ENCODE data around the gene TAMM41. TPM values are rescaled to one million over a fixed set of nuclear protein-coding genes. Genes with fewer than 3 reads are reported as not detected.

The TAMM41 gene
- total and polyA plus RNA-seq, 9 donors, result 9.7 to 14.9 (median 11.3) TPM

- H3K9me3 ChIP-seq (replicated peaks; ENCODE audit: control insufficient read depth, low read depth, low read length), result no peaks in the 10 kb centered on the region
- peaks cover 34% of the 10 kb centered on the region for H3K36me3 ChIP-seq (ENCODE audit: control insufficient read depth, insufficient read depth, low read length)
- H3K27ac ChIP-seq (ENCODE audit: low read length), result no peak overlapping the region
- H3K4me3 ChIP-seq (ENCODE audit: low read length), result no peak overlapping the region
- DNase-seq, result no peak
- H3K27me3 ChIP-seq (ENCODE audit: control insufficient read depth, insufficient read depth, low read length), result no peaks in the 10 kb centered on the region
- WGBS (ENCODE audit: insufficient coverage), result 75% methylated on average over 2 of the region's 5 CpGs
- no peaks in the 10 kb centered on the region for H3K4me1 ChIP-seq (ENCODE audit: control insufficient read depth, insufficient read depth, low read length)
These were observed 28.7 kb downstream of the TAMM41 start for GRCh38 chr3:11818033-11818432.

DNA sequence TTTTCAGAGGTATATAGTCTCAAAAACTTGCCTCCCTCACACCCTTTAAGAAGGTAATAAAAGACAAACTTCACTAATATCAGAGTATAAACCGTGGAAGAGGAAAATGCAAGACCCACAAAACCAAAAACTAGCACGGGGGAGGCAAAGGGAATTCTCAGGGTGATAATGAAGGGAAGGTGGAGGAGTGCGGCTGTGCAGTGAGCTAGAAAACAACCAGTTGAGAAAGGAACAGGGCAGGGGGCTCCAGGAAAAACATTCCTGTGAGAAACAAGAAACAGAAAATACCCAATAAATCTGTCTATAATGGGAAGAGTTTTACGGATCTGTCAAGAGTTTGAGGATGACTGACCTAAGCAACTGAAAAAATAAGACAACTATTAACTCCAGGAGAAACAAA is 31.6 kb downstream of the TAMM41 start:
- Histone ChIP-seq H3K4me1 (ENCODE audit: control insufficient read depth, insufficient read depth, low read length) (no peaks in the 10 kb centered on the region), H3K27ac (ENCODE audit: low read length) (no peak overlapping the region), H3K27me3 (ENCODE audit: control insufficient read depth, insufficient read depth, low read length) (no peaks in the 10 kb centered on the region), H3K36me3 (ENCODE audit: control insufficient read depth, insufficient read depth, low read length) (peaks cover 36% of the 10 kb centered on the region), H3K9me3 (replicated peaks; ENCODE audit: control insufficient read depth, low read depth, low read length) (no peaks in the 10 kb centered on the region), H3K4me3 (ENCODE audit: low read length) (no peak overlapping the region)
- no peak for DNase-seq
- no CpG with 5 or more reads among the region's 4 CpGs for WGBS (ENCODE audit: insufficient coverage)

DNA sequence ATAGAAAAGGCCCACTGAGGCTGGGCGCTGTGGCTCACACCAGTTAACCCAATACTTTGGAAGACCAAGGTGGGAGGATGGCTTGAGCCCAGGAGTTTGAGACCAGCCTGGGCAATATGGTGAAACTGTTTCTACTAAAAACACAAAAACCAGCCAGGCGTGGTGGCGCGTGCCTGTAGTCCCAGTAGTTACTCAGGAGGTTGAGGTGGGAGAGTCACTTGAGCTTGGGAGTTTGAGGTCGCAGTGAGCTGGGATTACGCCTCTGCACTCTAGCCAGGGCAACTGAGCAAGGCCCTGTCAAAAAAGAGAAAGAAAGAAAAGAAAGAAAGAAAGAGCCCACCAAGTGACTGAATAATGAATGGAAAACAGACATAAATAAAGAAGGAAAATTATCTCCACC is 32.0 kb downstream of the TAMM41 start:
- Histone ChIP-seq H3K27ac (ENCODE audit: low read length) (no peak overlapping the region), H3K9me3 (replicated peaks; ENCODE audit: control insufficient read depth, low read depth, low read length) (no peaks in the 10 kb centered on the region), H3K4me3 (ENCODE audit: low read length) (no peak overlapping the region), H3K4me1 (ENCODE audit: control insufficient read depth, insufficient read depth, low read length) (no peaks in the 10 kb centered on the region), H3K27me3 (ENCODE audit: control insufficient read depth, insufficient read depth, low read length) (no peaks in the 10 kb centered on the region), H3K36me3 (ENCODE audit: control insufficient read depth, insufficient read depth, low read length) (peaks cover 32% of the 10 kb centered on the region)
- no peak for DNase-seq
- WGBS (ENCODE audit: insufficient coverage), result 91% methylated on average over 4 of the region's 6 CpGs

DNA sequence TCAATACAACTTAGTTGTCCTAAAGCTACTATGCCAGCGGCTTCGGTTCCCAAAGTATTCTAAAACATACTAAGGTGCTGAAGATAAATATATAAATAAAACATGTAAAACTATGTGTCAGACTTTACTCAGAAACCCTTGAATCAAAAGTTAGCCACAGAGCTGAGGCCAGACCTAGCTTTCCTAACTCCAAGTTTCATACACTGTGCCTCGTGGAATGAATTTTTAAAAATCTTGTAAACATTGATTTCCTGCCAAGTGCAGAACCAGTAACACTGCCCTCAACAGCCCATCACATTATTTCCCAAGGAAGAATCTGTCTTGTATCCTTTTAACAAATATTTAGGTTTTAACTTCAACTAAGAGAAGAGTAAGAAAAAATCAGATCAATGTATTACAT is 36.4 kb downstream of the TAMM41 start:
- Histone ChIP-seq H3K27ac (ENCODE audit: low read length) (no peak overlapping the region), H3K9me3 (replicated peaks; ENCODE audit: control insufficient read depth, low read depth, low read length) (no peaks in the 10 kb centered on the region), H3K4me1 (ENCODE audit: control insufficient read depth, insufficient read depth, low read length) (no peaks in the 10 kb centered on the region), H3K27me3 (ENCODE audit: control insufficient read depth, insufficient read depth, low read length) (no peaks in the 10 kb centered on the region), H3K36me3 (ENCODE audit: control insufficient read depth, insufficient read depth, low read length) (peaks cover 46% of the 10 kb centered on the region), H3K4me3 (ENCODE audit: low read length) (no peak overlapping the region)
- WGBS (ENCODE audit: insufficient coverage), result 44% methylated on average over 1 of the region's 3 CpGs
- no peak for DNase-seq

DNA sequence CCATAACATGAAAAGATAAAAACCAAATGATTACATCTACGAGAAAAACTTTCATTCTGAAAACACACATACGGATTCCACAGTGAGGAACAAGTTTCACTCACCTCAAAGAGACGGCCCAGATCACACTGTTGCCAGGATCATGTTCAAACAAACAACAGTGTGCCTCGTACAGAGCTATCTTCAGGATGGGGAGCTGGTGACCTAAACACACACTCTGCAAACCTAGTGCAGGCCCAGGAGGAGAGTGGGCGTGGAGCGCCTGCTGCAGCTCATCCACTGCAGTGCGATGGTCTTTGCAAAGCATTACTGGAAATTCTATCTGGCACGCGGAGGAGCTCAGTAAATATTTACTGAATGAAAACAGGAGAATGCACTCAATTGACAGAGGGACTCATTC is 38.5 kb downstream of the TAMM41 start:
- H3K36me3 ChIP-seq (ENCODE audit: control insufficient read depth, insufficient read depth, low read length), result peaks cover 40% of the 10 kb centered on the region
- peak; percentile 44 for DNase-seq
- 55% methylated on average over 5 of the region's 9 CpGs for WGBS (ENCODE audit: insufficient coverage)

DNA sequence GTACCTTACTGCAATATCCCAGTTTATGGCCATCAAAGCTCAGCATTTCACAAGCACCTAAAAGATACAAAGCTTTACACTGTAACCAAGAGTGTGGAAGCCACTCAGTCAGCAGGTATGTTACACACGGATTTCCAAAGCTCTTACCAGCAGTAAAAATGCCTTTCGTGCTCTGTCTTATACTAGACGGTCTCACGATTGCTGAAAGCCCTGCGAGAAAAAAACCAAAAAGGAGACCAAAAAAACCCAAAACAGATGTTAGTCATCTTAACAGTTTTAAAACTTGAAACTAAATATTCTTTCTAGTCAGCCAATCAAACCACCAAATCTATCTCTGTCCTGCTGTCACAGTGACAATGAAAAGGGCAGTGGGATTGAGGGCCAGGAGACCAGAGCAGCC is 39.0 kb downstream of the TAMM41 start:
- Histone ChIP-seq H3K36me3 (ENCODE audit: control insufficient read depth, insufficient read depth, low read length) (peaks cover 43% of the 10 kb centered on the region), H3K27me3 (ENCODE audit: control insufficient read depth, insufficient read depth, low read length) (no peaks in the 10 kb centered on the region), H3K4me3 (ENCODE audit: low read length) (no peak overlapping the region), H3K27ac (ENCODE audit: low read length) (peak overlapping the region; percentile 31), H3K4me1 (ENCODE audit: control insufficient read depth, insufficient read depth, low read length) (no peaks in the 10 kb centered on the region), H3K9me3 (replicated peaks; ENCODE audit: control insufficient read depth, low read depth, low read length) (peaks cover under 1% of the 10 kb centered on the region)
- WGBS (ENCODE audit: insufficient coverage), result no CpG with 5 or more reads among the region's 5 CpGs
- DNase-seq, result peak; percentile 19

More for the DNA sequence above, 38.5 kb downstream of the TAMM41 start:
- Histone ChIP-seq H3K27ac (ENCODE audit: low read length) (peak overlapping the region; percentile 31), H3K9me3 (replicated peaks; ENCODE audit: control insufficient read depth, low read depth, low read length) (no peaks in the 10 kb centered on the region), H3K27me3 (ENCODE audit: control insufficient read depth, insufficient read depth, low read length) (no peaks in the 10 kb centered on the region), H3K4me1 (ENCODE audit: control insufficient read depth, insufficient read depth, low read length) (no peaks in the 10 kb centered on the region), H3K4me3 (ENCODE audit: low read length) (no peak overlapping the region)

DNA sequence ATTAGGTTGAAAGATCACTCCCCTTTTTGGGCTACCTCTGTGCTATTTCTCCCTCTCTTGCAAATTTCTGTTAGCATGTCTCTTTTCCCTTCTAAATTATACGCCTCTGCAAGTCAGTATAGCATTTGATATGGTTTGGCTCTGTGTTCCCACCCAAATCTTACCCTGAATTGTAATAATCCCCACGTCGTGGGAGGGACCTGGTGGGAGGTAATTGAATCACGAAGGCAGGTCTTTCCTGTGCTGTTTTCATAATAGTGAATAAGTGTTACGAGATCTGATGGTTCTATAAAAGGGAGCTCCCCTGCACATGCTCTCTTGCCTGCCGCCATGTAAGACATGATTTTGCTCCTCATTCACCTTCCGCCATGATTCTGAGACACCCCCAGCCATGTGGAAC is 41.0 kb downstream of the TAMM41 start:
- Histone ChIP-seq H3K27me3 (ENCODE audit: control insufficient read depth, insufficient read depth, low read length) (no peaks in the 10 kb centered on the region), H3K9me3 (replicated peaks; ENCODE audit: control insufficient read depth, low read depth, low read length) (peaks cover 5% of the 10 kb centered on the region), H3K36me3 (ENCODE audit: control insufficient read depth, insufficient read depth, low read length) (peaks cover 45% of the 10 kb centered on the region), H3K27ac (ENCODE audit: low read length) (no peak overlapping the region), H3K4me1 (ENCODE audit: control insufficient read depth, insufficient read depth, low read length) (no peaks in the 10 kb centered on the region), H3K4me3 (ENCODE audit: low read length) (no peak overlapping the region)
- no peak for DNase-seq
- WGBS (ENCODE audit: insufficient coverage), result no CpG with 5 or more reads among the region's 7 CpGs

GRCh38 chr3:11803977-11804892 is 42.5 kb downstream of the TAMM41 start:
- DNase-seq, result peak; percentile 61
- Histone ChIP-seq H3K9me3 (replicated peaks; ENCODE audit: control insufficient read depth, low read depth, low read length) (peaks cover 7% of the 10 kb centered on the region), H3K27me3 (ENCODE audit: control insufficient read depth, insufficient read depth, low read length) (no peaks in the 10 kb centered on the region), H3K4me3 (ENCODE audit: low read length) (no peak overlapping the region), H3K27ac (ENCODE audit: low read length) (no peak overlapping the region), H3K4me1 (ENCODE audit: control insufficient read depth, insufficient read depth, low read length) (no peaks in the 10 kb centered on the region), H3K36me3 (ENCODE audit: control insufficient read depth, insufficient read depth, low read length) (peaks cover 47% of the 10 kb centered on the region)
- WGBS (ENCODE audit: insufficient coverage), result no CpG with 5 or more reads among the region's 2 CpGs

GRCh38 chr3:11799791-11800190 is 46.9 kb downstream of the TAMM41 start:
- Histone ChIP-seq H3K4me3 (ENCODE audit: low read length) (no peak overlapping the region), H3K27ac (ENCODE audit: low read length) (no peak overlapping the region), H3K27me3 (ENCODE audit: control insufficient read depth, insufficient read depth, low read length) (no peaks in the 10 kb centered on the region), H3K4me1 (ENCODE audit: control insufficient read depth, insufficient read depth, low read length) (no peaks in the 10 kb centered on the region), H3K36me3 (ENCODE audit: control insufficient read depth, insufficient read depth, low read length) (peaks cover 43% of the 10 kb centered on the region), H3K9me3 (replicated peaks; ENCODE audit: control insufficient read depth, low read depth, low read length) (peaks cover 14% of the 10 kb centered on the region)
- DNase-seq, result no peak
- no CpG with 5 or more reads among the region's 1 CpG for WGBS (ENCODE audit: insufficient coverage)

DNA sequence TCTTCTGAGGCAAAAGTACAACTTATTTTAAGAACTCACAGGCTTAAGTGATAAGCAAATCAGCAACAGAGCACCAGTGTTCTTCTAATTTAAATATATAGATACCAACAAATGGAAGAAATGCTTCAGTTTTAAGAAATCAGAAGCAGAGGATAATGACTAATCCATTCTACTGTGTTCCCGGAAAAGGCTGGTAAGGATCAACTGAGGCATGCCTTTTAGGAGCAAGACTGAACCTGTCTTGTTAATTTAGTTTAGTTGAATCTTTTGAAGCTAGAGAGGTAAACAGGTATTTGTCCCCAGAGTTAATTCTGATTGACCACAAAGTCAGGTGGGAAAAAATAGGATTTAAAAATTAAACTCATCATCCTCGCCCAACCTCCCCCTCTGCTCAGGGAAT is 51.8 kb downstream of the TAMM41 start:
- no peak for DNase-seq
- Histone ChIP-seq H3K27ac (ENCODE audit: low read length) (no peak overlapping the region), H3K4me3 (ENCODE audit: low read length) (no peak overlapping the region), H3K9me3 (replicated peaks; ENCODE audit: control insufficient read depth, low read depth, low read length) (peaks cover 10% of the 10 kb centered on the region), H3K4me1 (ENCODE audit: control insufficient read depth, insufficient read depth, low read length) (no peaks in the 10 kb centered on the region), H3K27me3 (ENCODE audit: control insufficient read depth, insufficient read depth, low read length) (no peaks in the 10 kb centered on the region), H3K36me3 (ENCODE audit: control insufficient read depth, insufficient read depth, low read length) (peaks cover 45% of the 10 kb centered on the region)
- WGBS (ENCODE audit: insufficient coverage), result 93% methylated on average over 2 of the region's 2 CpGs
